ENCODE data around the gene SMG5.
"Not testable (repeated sequence)": the region's sequence is repeated elsewhere in the genome, so short reads cannot be mapped to it uniquely, and the experiment has no call there.

Gene SMG5

DNA sequence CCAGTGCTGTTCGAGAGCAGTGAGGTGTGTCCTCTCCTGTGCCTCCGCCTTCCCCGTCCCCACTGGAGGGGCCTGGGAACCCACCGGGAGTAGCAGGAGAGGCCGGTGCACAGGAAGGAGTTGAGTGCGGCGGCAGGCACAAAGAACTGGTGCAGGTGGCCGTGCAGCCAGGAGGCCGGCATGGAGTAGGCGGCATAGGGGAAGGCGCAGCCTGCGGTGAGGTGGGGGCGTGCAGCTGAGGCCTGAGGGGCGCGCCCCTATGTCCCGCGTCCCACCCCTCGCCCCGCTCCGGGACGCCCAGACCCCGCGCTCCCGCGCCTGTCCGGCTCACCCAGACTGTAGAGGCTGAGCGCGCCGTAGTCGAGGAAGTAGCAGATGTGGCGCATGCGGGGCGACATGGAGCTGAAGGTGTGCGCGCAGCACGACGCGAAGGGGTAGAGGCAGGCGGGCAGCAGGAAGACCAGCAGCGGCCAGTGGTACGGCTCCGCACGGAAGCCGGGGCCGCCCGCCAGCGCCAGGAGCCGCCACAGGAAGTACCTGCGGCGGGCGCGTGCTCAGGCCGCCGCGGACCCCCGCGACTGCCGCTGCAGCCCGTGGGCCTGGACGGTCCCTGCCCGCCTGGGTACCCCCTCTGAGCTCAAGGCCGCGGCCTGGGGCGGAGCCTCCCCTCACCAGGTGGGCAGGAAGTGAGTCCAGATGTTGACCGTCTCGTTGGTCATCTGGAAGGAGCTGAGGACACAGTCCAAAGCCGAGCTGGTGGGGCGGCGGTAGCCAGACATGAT is 37.0 kb downstream of the SMG5 start:
- DNase-seq: peak in 3 of 5 donors; percentile 14 to 52 (median 24)

DNA sequence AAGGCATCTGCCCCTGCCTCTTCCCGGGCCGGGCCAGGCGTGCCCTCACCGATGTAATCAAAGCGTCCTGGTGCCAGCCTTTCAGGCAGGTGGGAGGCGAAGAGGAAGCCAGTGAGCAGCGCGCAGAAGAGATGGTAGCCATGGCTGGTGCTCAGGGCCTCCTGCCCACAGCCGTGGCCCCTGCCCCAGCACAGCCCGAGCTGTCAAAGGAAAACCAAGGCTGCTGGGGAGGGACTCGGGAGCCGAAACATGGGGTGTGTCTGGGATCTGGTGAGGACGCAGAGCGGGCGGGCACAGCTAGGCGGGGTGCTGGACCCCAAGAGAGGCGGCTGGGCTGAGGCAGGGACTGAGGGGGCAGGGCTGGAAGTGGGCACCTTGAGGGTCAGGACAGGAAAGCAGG is 37.9 kb downstream of the SMG5 start:
- DNase-seq: no peak

DNA sequence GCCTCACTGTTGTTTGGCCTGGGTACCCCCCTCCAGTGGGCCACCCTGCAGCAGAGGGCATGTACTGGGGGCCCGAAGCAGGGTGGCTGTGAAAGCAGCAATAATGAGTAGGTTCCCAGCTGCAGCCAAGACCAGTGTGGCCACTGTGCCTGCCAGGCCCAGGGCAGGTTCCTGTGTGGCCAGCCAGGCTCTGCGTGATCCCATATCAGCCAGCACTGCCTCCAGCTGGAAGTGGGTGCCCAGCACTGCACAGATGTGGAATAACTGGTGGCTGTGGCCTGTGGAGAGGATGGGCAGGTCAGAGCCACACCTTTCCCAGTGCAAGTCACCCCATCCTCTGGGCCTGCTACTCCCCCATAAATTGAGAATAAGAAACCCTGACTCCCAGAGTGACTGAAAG is 38.5 kb downstream of the SMG5 start:
- no peak for DNase-seq

DNA sequence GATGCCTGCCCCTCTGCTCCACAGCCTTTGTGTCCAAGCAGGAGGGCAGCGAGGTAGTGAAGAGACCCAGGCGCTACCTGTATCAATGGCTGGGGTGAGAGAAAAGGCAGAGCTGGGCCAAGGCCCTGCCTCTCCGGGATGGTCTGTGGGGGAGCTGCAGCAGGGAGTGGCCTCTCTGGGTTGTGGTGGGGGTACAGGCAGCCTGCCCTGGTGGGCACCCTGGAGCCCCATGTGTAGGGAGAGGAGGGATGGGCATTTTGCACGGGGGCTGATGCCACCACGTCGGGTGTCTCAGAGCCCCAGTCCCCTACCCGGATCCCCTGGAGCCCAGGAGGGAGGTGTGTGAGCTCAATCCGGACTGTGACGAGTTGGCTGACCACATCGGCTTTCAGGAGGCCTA is 39.9 kb downstream of the SMG5 start:
- DNase-seq: no peak

DNA sequence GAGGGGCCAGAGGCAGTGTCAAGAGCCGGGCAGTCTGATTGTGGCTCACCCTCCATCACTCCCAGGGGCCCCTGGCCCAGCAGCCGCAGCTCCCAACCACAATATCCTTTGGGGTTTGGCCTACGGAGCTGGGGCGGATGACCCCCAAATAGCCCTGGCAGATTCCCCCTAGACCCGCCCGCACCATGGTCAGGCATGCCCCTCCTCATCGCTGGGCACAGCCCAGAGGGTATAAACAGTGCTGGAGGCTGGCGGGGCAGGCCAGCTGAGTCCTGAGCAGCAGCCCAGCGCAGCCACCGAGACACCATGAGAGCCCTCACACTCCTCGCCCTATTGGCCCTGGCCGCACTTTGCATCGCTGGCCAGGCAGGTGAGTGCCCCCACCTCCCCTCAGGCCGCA is 40.7 kb downstream of the SMG5 start, which contains the start of gene BGLAP:
Gene BGLAP (plus strand): TSS at position 259 of the 400 bp plus-strand sequence. CDS start 48 bp downstream, at position 307.
- no peak for DNase-seq

DNA sequence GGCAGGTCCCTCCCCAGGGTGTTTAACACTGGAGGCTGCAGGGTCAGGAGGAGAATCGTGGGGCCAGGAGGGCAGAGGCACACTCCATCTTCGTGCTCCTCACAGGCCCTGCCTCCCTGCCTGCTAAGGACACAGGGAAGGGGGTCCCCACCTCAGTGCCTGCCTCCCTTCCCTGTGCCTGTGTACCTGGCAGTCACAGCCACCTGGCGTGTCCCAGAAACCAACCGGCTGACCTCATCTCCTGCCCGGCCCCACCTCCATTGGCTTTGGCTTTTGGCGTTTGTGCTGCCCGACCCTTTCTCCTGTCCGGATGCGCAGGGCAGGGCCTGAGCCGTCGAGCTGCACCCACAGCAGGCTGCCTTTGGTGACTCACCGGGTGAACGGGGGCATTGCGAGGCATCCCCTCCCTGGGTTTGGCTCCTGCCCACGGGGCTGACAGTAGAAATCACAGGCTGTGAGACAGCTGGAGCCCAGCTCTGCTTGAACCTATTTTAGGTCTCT is 41.3 kb downstream of the SMG5 start:
- no peak for DNase-seq

DNA sequence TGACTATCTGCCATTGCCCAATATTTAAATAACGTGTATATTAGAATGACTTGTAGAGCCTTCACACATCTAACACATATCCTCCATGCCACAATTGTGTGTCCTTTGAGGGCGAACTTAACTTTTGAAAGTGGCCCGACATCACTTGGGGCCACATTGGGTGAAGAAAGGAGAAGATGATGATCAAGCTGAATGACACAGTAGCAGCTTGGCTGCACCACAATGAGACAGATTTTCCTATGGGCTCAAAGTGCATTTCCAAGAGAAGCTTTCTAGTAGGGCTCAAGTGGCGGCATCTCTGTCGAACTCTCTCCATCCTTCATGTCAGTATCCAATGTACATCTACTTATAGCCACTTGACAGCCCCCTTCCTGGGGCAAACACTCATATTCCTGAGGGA is 44.4 kb downstream of the SMG5 start:
- DNase-seq: no peak

DNA sequence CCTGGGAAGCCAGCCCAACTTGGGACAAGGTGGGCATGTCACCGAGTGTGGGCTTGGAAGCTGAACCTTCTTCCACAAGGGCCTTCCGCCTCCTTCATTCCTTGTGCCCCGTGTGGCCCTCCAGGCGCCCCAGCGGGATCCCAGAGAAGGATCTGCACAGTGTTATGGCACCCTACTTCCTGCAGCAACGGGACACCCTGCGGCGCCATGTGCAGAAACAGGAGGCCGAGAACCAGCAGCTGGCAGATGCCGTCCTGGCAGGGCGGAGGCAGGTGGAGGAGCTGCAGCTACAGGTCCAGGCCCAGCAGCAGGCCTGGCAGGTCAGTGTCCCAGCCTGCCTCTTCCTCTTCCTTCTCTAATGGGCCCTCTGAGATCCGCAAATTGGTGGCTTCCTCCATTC is 46.5 kb downstream of the SMG5 start:
- DNase-seq: no peak

DNA sequence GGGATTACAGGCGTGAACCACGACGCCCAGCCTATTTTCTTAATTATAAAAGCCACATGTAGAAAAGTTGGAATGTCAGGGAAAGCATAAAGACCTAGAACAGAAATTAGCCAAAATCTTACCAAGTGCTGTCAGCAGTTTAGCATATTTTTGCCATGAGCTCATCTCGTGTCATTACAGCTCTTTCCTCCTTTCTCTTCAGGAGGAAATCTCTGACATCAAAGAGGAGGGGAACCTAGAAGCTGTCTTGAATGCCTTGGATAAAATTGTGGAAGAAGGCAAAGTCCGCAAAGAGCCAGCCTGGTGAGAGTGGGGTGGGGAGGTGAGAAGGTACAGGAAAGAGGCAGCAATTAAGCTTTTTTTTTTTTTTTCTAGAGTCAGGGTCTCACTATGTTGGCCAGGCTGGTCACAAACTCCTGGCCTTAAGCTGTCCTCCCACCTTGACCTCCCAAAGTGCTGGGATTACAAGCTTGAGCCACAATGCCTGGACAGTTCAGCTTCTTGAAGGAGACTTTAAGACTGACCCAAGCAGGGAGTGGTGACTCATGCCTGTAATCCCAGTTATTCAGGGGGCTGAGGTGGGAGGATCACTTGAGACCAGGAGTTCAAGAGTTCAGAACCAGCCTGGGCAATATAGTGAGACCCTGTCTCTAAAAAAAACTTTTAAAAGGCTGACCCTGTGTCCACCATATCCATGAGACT is 49.0 kb downstream of the SMG5 start:
- DNase-seq: no peak

DNA sequence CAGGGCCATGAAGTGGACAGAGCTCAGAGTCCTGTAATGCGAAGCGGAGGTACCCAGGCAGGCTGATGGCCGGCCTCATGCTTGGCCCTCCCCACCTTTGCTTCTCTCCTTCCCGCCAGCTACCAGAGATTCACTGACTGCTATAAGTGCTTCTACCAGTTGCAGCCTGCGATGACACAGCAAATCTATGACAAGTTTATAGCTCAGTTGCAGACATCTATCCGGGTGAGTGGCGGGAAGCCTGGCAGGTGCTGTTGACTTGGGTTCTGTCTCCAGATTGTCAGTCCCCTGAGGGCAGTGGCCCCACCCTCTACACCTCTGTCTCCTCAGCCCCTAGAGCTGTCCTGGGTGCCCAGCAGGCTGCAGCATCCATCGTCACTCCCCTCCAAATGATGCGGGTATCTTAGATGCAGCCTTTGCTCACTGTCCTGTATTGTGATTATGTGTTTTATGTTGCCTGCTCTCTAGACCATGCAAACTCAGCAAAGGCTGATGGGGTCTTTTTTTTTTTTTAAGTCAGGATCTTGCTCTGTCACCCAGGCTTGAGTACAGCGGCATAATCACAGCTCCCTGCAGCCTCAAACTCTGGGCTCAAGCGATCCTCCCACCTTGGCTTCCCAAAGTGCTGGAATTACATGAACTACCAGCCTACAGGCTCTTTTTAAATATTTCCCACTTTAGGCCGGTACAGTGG is 50.3 kb downstream of the SMG5 start:
- DNase-seq: no peak

DNA sequence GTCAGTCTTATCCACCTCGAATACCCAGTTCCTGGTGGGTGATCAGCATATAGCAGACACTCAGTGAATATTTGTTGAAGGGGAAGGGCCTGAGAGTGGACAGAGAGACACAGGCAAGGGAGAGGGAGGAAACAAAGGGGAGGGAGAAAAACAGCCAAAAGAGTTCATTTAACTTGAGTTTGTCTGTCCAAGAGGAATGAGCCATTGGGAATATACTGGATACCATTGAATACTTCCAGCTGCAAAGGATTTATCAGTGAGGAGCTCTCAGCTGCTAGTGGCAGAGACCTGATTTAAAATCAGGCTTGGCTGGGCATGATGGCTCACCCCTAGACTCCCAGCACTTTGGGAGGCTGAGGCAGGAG is 52.2 kb downstream of the SMG5 start:
- no peak for DNase-seq

DNA sequence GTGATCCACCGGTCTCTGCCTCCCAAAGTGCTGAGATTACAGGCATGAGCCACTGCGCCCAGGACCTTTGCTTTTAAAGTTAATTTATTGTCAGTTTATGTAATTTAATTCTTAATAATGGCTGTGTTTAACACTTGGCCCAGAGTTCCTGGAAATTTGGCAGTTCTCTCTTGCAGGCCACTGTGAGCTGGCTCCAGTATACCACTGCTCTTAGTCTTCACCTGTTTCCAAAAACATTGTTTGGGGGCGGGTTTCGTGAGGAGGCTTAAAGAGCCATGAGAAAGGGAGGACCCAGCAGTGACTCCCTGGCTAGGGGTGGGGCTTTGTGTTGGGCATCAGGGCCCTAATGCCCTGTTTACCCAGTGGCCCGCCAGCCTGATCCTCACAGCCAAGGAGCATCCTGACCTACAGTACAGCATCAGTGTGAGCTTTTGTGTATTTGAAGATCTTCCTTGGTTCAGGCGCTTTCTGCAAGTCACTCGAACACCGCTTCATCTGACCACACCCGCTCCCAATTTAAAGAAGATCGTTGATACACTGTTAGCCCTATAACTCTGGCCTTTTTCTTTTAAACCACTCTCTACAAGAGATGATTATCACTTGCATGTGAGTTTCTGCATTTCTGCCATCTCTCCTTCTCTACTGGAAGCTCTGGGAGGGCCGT is 52.7 kb downstream of the SMG5 start:
- DNase-seq: no peak

DNA sequence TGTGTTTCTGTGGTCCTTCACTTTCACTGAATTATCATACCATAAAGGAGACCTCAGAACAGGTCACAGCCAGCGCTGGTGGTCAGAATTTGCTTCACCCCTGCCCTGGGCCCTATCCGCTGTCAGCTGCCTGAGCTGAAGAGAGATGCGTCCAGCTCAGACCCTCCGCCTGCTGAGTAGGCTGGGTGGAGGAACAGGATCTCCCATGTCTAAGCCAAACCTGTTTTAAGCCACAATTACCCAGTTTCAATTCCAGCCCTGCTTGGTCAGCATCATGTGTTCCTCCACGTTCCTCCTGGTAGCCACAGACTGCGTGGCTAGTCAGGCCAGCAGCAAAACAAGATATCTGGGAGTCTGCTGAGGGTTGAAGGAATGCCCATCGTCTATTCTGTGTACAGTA is 54.1 kb downstream of the SMG5 start:
- DNase-seq: no peak

DNA sequence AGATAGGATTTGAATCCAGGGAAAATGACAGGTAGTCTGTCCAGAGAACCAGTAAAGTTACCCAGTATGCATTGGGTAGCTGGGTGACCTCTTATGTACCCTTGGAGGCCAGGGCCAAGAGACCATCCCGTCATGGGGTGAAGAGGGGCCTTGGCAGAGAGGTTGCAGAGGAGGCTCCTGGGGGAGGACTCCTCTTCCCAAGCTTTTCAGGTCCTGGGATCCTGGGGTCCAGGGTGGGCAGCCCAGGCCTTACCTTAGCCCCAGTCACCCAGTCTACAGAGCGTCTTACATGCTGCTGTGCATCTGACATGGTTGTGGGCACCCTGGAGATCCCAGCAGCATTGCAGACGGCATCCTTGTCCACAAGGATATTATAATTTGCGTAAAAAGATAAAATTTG is 55.8 kb downstream of the SMG5 start:
- DNase-seq: no peak

DNA sequence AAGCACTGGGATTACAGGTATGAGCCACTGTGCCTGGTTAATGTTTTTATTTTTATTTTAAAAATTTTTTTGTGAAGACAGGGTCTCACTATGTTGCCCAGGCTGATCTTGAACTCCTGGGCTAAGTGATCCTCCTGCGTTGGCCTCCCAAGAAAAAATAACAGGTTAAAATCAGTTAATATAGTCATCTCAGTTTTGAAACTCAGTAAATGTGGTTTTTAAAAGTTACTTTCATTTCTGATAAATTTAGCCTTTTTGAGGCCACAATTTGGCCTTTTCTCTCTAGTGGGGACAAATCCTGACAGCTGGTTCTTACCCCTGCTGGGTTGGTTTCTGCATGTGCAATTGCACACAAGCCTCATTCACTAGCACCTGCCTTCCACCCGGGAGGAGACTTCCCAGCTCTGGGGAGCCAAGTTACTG is 56.5 kb downstream of the SMG5 start:
- peak in 1 of 5 donors; percentile 74 for DNase-seq

DNA sequence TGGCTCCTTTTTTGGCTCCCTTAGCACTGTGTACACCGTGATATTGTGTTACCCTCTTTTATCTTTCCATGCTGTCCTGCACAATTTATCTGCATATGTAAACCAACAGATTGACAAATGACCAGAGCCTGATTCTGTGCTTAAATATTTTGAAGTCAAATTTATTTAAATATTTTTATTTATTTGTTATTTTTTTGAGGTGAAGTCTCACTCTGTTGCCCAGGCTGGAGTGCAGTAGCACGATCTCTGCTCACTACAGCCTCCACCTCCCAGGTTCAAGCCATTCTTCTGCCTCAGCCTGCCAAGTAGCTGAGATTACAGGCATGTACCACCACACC is 57.0 kb downstream of the SMG5 start:
- no peak for DNase-seq

DNA sequence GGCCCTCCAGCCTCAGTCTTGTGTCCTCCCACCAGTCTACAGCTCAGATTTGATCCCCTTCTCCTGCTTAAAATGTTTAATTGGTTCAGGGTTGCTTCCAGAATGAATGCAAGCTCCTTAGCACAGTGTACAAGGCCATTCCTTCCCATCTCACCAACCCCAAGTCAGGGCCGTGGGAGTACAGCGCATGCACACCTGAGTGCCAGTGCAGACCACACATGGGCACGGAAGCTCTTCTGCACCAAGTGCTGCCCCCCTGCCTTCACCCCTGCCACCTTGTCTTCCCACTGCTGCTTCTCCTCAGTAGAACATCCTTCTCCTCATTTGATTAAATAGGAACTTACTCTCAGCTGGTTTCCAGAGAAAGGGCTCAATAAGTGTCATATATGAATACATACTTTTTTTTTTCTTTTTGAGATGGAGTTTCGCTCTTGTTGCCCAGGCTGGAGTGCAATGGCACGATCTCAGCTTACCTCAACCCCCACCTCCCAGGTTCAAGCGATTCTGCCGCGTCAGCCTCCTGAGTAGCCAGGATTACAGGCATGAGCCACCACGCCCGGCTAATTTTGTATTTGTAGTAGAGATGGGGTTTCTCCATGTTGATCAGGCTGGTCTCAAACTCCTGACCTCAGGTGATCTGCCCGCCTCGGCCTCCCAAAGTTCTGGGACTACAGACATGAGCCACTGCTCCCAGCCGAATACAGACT is 60.5 kb downstream of the SMG5 start:
- no peak for DNase-seq

DNA sequence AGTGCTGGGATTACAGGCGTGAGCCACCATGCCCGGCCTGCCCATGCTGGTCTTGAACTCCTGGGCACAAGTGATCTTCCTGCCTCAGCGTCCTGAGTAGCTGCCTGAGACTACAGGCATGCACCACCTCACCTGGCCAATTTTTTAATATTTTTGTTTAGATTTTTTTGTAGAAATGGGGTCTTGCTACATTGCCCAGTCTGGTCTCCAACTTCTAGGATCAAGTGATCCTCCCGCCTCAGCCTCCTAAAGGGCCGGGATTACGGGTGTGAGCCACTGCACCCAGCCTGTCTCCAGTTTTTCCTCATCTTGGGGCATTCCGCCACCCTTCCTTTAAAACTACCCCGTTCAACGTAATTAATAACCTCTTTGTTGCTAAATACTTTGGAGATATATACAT is 62.4 kb downstream of the SMG5 start:
- no peak for DNase-seq

DNA sequence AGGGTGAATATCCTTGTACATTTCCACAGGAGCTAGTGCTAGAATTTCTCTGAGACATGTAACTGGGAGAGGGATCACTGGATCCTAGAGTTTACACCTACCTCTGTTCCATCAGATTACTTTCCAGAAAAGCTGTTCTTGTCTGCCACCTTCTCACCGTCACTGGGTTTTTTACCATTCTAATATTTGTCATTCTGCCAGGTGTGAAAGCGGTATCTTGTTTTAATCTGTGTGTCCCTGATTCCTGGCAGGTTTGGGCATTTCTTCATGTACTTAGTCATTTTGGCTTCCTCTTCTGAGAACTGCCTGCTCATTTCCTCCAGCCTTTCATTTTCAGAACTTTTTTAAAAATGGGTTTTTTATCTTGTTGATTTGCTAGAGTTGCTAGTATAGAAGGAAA is 64.8 kb downstream of the SMG5 start:
- DNase-seq: peak in 1 of 5 donors; percentile 93

DNA sequence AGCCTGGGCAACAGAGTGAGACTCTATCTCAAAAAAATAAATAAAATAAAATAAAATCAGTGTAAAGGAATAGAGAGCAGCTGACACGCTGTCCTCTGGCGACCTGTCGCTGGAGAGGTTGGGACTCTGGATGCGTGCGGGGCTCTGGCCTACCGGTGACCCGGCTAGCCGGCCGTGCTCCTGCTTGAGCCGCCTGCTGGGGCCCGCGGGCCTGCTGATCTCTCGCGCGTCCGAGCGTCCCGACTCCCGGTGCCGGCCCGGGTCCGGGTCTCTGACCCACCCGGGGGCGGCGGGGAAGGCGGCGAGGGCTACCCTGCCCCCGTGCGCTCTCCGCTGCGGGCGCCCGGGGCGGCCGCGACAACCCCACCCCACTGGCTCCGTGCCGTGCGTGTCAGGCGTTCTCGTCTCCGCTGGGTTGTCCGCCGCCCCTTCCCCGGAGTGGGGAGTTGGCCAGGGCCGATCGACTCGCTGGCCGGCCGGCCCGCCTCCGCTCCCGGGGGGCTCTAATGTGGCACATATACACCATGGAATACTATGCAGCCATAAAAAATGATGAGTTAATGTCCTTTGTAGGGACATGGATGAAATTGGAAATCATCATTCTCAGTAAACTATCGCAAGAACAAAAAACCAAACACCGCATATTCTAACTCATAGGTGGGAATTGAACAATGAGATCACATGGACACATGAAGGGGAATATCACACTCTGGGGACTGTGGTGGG is 66.1 kb downstream of the SMG5 start:
- DNase-seq: not testable (repeated sequence)

DNA sequence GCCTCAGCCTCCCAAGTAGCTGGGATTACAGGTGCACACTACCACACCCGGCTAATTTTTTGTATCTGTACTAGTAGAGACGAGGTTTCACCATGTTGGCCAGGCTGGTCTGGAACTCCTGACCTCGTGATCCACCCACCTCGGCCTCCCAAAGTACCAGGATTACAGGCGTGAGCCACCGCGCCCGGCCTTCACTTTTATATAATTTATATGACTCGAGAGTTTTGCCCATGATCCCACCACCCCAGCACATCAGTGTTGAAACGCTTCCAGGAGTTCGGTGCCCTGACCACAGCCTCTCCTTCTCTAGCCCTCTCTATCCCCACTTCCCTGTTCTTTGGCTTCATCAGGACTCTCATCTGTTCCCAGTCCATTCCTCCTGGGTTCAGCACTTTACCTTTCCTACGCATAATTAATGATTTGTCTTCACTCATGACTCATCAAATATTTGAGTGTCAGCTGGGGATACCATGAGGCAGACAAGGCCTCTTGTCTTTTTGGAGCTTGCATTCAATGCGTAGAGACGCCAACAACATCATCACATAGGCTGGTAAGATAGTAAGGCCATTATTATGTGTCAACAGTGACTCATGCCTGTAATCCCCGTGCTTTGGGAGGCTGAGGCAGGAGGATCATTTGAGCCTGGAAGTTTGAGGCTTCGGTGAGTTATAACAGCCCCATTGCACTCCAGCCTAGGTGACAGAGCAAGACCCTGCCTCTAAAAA is 68.4 kb downstream of the SMG5 start:
- DNase-seq: peak in 1 of 5 donors; percentile 66
